Skin epidermis (tissue), 12 donors: ENCODE results near the gene KCNG1.

Experiments used
- H3K27ac ChIP-seq, 21 experiments: fragments of 200-600 bp; sonication (generic) in 11 of 21; one replicate each; pipeline ENCODE4 v1.5.0; 2020; ENCODE audit warnings: mild to moderate bottlenecking in 3 of 21, inconsistent platforms in 2 of 21, moderate library complexity in 2 of 21
- H3K4me3 ChIP-seq, 7 experiments: fragments of 200-600 bp; sonication (generic) in 2 of 7; one replicate each; pipeline ENCODE4 v1.5.0; 2020; ENCODE audit warnings: inconsistent platforms in 2 of 7, mild to moderate bottlenecking in 2 of 7, moderate library complexity in 1 of 7

The KCNG1 gene

DNA sequence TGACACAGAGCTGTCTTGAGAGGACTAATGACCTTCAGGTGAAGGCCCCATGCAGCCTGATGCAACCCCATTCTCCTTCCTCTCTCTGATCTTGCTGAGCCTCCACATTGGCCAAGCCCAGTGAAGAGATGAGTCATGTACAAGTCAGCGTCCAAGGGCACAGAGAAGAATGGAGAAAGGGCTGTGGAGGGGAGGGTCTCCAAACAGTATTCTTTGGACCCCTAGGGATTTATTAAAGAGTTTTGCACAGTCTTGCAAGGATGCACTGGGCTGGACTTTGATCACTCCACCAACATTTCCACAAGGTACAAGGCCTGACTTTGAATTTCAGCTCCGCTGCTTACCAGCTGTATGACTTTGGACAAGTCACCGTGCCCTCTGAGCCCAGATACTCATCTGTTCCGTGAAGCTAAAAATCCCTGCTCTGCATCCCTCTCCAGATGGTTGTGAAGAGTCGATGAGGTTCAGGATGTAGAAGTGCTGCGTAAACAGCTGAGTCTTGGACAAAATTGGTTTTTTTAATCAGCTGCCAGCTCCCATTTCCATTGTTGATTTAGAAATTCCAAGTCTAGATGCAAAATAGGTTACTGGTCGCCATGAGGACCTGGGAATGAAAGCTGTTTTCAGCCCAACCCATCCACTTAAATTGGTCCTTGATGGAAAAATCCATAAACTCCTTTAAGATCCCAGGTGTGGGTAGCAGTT is 14.1 kb upstream of the KCNG1 start:
- H3K27ac ChIP-seq = no peak overlapping the region
- no peak overlapping the region for H3K4me3 ChIP-seq

DNA sequence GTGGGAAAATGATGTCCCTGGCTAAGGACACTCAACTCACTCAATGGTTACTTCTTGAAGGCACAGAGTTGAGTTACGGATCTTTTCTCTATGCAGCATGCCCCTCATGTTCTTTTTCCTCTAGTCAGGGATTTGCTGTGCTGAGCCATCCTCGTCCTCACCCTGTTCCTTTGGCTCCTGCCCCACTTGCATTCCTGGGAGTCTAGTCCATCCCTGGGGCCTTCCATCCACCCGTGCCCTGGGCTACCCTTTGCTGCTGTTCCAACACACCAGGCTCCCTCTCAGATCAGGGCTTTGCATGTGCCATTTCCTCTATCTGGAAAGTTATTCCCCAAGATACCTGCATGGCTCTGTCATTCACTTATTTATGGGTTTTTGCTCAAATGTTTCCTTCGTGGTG is 13.3 kb upstream of the KCNG1 start:
- Histone ChIP-seq H3K4me3 (no peak overlapping the region), H3K27ac (no peak overlapping the region)

DNA sequence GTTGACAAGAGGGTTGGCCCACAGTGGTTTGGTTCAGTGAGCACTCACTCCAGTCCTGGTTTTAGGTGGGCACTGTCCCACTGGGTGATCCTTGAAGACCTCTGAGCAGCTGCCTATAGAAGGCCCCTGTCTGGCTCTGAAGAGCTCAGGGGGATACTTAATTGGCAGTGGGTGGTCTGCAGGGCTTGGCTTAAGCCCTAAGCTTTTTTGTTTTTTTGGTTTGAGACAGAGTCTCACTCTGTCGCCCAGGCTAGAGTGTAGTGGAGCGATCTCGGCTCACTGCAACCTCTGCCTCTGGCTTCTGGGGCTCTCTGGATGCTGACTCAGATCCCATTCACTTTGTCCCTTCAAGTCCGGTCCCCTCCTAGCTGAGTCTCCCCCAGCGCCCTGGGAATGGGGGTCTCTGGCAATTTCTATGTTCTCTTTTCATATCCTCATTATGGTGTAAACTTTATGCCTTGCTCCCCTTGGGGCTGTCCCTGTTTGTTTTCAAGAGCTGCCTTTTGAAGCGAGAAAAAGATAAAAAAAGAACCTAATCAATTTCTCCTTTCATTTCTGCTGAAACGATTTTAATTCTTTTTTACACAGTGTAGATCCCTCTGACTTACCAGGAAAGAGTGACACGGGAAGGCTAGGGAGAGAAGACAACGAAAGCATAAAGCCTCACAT is 12.2 kb upstream of the KCNG1 start:
- H3K4me3 ChIP-seq = no peak overlapping the region
- no peak overlapping the region for H3K27ac ChIP-seq

DNA sequence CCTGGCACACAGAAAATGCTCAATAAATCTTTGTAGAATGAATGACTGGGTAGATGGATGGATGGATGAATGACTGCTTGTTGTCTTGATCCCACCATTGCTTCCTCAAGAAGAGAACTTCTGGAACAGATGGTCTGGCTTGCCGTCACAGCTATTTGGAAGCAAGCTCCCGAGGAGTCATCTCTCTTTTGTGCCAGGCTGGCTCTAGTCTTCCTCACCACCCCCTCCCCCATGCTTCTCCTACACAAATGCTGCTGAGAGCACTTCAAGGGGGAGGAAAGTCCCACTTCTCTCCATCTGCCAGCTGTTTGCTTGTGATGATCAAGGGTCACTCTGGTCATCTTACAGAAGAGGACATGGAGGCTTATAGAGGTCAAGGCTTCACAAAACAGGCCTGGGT is 11.6 kb upstream of the KCNG1 start:
- Histone ChIP-seq H3K4me3 (no peak overlapping the region), H3K27ac (no peak overlapping the region)

DNA sequence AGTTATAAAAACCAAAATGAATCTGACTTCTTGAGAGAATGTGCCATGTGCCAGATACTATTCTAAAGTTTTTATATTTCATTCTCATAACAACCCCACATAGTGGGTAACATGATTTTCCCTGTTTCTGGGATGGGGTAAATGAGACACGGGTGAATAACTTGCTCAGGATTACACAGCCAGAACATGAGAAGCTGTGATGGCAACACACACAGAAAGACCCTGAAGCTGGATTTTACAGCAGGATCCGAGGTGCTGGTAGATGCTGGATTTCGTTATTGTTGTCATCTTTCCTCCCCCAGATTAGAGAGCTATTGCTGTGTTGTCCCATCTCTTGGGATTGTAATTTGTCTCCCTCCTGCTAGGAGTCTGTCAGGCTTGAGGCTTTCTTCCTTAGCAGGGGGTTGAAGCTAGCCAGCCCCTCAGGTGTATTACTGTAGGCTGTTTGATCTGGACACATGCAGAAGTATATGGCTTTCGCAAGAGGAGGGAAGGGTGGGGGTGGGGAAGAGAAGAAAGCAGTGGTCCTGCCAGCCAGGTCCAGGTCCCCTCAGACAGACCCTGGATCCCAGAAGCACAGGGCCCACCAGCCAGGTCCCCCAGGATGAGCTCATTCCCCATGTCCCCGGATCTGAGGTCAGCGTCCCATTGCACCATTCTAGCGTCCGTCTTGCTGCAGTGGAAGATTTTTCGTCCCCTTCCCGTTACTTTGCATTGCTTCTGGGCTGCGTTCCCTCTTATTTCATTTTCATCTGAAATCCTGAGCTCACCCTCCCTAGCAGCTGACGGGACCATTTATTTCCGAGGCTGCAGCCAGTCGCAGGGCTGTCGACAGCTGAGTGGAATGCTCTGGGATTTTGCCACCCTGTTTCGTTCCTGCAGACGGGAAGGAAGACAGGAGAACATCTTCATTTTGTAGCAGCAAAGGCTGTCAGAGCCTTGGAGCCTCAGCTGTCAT is 7.3 kb upstream of the KCNG1 start:
- H3K4me3 ChIP-seq = no peak overlapping the region
- no peak overlapping the region for H3K27ac ChIP-seq

DNA sequence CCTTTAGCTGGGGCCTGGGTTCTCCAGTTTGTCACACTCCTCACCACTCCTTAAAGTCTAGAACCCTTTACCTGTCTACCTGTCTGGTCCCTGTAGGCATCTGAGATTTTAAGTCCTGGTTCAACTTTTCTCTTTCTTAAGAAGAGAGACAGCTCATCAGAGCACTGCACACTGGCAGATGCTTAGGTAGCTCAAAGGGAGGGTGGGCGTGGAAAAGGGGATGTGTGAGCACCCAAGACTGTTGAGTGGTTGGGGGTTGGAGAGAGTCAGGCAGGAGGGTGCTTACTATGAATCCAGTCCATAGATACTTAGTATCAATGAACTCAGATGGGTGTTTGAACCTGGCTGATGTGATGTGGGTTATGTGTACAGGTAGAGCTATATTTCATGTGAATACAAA is 6.6 kb upstream of the KCNG1 start:
- Histone ChIP-seq H3K27ac (no peak overlapping the region), H3K4me3 (no peak overlapping the region)

DNA sequence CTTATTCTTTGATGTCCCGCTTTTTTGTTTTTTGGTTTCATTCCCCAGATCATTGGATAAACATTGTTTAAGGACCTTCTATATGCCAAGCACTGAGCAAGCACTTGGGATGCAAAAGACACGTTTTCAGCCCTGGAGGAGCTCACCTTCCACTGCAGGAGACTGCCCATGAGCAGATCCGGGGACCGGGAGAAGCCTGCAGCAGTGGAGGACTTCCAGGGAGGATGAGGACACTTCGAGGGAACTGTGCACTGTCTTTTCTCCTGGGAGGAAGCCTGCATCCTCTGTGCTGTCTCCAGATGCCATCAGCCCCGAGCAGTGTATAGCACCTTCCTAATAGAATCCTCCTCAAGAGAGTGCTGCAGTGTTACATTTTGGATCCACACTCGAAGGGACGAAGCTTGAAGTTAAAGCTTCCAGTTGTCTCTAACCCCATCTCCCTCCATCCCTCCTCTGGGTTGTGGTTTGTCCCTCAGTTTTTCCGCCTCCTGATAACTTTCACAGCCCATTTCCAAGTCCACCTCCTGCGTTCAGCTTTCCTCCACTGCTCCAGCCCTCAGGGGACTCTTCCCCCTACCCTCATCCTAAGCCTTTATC is 5.8 kb upstream of the KCNG1 start:
- Histone ChIP-seq H3K27ac (no peak overlapping the region), H3K4me3 (no peak overlapping the region)

DNA sequence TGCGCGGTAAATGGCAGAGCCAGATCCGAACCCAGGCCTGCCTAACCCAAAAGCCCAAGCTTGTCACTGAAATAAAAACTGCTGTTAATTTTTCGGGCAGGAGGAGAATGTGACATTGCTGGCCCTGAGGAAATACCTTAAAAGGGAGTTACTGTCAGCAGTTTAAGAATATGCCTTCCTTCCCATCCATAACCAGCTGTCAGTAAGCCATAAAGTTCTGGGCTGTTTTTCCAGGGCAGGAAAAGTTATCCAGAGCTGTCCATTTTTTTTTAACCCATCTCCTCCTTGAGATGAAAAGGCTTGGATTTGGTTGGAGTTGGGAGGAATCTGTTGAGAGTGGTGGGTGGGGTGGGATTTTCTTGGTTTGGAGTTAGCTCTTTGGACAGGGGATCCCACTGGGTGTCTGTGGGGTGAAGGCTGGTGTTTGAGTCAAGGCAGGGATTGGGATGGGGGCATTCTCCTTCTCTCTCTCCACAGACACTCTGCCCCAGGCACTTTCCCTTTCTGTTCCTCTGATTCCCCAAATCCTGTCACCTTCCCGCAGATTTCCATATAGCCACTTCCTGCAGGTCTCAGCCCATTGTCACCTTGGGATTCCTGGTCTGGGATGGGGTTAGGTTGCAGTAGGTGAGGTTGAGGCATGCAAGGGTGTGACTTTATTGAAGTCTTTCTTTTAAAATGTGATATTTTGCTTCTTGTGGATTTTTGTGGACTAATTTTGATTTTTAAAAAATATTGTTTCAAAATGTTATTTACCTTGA is 4.3 kb upstream of the KCNG1 start:
- H3K4me3 ChIP-seq = no peak overlapping the region
- no peak overlapping the region for H3K27ac ChIP-seq

DNA sequence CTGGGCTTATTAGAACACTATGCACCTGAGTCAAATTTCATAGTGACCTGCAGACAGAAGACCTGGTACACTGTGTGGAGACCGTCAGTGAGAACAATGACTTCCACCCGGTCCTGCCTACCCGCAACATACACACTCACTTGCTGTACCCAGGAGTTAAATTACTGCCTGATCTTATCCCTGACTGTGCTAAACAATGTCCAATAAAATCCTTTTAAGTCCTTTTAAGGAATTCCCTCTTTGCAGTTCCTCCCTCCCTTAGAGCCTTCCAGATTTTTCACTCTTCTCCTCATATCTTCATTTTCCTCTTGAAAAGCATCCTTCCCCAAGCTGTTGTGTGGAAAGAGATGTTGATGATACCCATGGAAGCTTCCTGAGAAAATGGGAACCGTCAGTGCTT is 3.4 kb upstream of the KCNG1 start:
- Histone ChIP-seq H3K4me3 (no peak overlapping the region), H3K27ac (no peak overlapping the region)

DNA sequence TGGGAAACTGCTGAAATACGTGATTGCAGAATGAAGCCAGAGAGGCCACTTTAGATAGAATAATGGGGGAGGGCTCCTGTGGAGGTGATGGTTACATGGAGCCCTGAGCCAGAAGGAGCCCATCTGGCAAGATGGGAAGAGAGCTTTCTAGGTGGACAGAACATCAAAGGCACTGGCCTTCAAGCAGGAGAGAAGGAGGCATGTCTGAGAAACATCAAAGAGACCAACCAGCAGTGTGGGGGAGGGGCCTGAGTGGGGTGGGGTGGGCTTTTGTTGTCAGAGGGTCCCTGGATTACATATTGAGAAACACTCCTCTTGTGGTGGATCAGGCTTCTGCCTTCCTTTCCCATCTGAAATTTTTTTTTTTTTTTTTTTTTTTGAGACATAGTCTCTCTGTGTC is 1.9 kb upstream of the KCNG1 start:
- no peak overlapping the region for H3K4me3 ChIP-seq

DNA sequence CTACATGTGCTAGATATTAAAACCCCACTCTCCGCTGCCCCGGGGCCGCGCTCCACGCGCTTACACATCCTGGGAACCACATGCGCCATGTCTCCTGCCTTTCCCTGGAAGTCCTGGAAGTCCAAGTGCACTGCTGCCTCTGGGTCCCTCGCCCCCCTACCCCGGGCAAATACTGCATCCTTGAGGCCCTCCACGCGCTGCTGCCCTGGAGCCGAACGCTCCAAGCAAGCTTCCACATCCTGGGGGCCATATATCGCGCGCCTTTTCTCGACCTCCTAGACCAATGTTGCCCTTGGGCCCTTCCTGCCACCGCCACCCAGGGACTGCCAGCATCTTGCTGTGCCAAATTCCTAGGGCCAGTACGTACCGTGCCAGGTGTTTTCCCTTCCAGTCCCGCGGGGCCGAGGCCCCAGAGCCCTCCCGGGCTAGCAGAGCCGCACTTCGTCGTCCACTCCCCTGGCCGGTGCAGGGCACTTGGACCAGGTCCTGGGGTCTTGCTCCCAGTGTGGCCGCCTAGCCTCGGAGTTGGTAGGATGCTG is 779 bp upstream of the KCNG1 start:
- Histone ChIP-seq H3K4me3 (peak overlapping the region; percentile 30 to 44 (median 40)), H3K27ac (no peak overlapping the region)

More for the DNA sequence above, 1.9 kb upstream of the KCNG1 start:
- H3K27ac ChIP-seq = no peak overlapping the region

DNA sequence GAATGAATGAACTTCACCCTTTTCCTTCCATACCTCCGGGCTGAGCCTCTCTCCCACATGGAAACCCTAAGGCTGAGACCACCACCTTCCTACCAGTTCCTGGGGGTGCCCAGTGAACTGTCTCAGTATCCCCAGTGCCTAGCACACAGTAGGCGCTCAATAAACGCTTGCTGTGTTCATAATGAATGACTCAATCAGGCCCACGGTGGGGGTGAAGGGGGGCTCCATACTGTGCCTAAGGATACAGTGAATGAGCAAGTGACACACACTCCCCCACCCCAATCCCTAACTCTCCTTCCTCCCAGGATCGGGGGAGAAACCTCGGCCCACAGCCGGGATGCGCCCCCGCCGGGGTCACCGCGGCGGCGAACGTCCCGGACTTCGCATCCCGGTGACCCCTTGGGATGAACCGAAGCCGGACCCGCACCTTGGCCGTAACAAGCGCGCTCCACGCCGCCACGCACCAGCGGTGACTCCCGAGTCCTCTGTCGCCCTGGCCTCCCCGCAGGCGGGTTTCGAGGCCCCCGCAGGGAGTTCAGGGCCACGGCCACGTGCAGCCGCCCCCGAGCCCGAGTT is 592 bp downstream of the KCNG1 start:
- H3K27ac ChIP-seq = peak overlapping the region in 2 of 21 experiments; percentile 11 to 39
- peak overlapping the region; percentile 30 to 44 (median 40) for H3K4me3 ChIP-seq

DNA sequence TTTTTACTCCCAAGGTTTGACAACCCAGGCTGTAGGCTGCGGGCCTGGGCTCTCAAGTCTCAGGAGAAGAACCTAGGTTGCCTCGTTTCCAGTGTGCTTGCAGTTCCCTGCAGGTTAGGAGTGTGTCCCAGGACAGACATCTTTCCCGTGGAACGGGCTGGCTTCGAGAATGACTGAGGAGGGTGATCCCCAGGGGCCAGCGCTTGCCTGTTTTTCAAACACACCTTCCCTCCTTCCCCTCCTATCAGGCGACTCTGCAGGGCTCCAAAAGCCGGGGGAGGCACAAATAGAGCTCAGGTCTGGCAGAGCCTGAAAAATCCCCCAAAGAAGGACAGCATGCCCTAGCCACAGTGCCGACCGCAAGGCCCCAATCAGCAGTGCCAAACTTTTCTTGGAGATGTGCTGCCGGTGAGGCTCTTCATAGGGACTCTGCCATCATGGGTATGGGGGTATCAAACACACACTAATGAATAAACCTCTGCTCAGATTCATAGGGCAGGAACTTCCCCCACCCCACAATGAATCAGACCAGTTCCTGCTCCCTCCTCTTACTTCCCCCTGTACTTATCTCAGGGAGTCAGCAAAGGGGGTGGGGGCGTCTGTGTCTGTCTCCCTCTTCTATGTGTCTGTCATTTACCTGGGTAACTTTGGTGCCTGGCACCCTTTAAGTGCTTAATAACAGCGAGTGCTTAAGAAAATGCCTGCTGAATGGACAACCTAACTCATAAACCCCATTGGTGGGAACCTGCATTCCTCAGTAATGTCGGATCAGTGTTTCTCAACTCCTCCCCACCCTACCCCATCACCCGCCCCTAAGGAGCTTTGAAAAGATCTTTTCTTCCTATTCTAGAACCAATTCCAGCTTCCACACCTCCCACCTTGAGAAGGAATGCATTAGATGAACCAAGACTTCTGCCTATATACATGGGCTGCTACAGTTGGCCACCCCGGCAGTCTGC is 1.6 kb downstream of the KCNG1 start:
- H3K27ac ChIP-seq = no peak overlapping the region
- peak overlapping the region in 1 of 7 experiments; percentile 43 for H3K4me3 ChIP-seq

DNA sequence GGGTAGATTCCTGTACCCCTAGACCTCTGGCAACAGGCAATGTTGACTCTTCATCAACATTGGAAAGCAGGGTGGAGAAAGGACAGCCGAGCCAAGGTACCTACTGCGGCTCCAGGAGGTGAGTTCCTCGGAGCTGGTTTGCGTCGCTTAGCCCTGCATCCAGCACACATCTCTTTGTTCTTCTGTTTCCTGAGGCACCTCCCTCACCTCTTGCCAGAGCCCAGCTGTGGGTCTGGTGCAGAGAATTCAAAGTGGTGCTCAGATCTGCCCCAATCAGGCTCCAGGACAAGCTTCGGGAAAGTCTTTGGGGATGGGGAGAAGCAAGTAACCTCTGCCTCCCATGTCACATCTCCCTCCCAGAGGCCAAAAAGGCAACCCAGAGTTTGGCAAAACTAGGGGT is 2.2 kb downstream of the KCNG1 start:
- Histone ChIP-seq H3K4me3 (no peak overlapping the region), H3K27ac (no peak overlapping the region)

DNA sequence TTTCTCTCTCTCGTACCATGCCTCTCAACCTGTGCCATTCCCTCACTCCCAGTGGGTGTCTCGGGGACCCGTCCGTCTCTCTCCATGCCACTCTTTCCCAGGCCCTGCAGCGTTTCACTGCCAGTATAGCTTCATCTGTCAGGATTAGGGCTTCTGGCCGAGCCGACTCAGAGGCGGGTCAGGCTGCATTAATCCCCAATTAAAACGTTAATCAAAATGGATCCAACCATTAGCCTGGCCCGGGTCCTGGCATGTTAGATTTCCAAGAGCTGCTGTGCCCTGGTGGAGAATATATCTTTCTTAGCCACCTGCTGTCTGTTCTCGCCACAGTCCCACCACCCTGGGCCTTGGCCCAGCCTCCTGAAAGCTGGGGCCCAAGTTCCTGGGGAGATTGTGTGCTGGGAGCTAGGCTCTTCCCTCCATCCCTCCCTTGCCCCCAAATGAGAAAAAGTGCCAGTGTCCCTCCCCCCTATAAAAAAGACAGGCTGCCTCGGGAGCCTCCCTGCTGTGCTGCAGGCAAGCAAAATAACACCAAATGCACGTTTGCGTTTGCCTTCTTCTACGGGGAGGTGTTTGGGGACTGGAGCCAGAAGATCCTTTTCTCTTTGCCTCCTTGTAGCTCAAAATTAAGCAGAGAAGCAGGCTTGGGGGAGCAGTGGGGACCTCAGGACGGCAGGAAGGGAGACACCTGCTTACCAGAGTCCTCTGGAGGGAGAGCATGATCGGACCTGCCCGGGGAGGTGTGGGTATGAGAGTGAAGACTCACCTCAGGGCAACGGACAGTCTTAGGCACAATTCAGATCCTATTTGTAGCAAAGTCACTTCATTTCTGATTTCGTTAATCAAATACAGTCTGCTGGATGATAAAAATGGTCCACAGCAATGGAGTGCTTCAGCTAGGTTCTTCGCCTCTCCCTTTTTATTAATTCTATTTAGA is 3.0 kb downstream of the KCNG1 start:
- no peak overlapping the region for H3K4me3 ChIP-seq
- H3K27ac ChIP-seq = no peak overlapping the region

DNA sequence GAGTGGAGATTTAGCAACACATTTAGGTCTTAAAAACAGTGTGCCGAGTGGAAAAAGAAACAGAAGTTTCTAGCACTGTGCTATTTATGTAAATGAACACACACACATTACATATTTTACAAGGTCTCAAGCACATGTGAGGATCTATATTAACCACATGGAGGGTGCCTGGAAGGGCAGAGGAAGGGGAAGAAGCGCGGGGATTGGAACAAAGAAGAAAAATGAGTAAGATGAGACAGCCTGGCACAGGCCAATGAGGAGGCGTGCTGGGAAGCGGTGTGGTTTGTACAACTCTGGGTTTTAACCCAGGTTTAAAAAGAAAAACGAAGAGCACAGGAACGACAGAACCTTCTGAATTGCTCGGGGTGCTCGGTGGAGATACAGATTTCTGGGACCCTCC is 5.7 kb downstream of the KCNG1 start:
- H3K4me3 ChIP-seq = no peak overlapping the region
- no peak overlapping the region for H3K27ac ChIP-seq

DNA sequence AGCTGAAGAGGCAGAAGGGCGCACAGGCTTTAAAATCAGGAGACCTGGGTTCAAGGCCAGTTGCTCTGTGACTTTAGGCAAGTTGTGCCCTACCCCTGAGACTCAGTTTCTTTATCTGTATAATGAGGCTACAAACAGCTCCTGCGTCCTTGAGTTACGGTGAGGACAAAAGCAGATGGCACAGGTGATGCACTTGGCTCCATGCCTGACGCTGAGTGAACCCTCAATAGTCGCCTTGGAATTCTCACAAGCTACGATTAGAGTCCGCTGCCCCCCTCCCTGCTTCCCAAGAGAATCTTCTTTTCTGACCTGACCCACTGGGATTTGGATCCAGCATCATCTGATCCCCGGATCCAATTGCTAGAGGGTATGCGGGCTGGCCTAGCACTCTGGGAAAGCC is 6.4 kb downstream of the KCNG1 start:
- Histone ChIP-seq H3K27ac (no peak overlapping the region), H3K4me3 (no peak overlapping the region)
